ENCODE results near the gene SHISA4.

SHISA4 gene

GRCh38 chr1:201883266-201883665 lies 5.4 kb upstream of the SHISA4 start:
- H3K36me3 ChIP-seq (ENCODE audit: control insufficient read depth in 2 of 2, insufficient read depth in 1 of 2, low read length in 2 of 2), result peaks cover 0 to 25% of the 10 kb centered on the region in 2 experiments; a peak in 1 of 3 replicates
- ChIA-PET POLR2A (interaction anchor here (0.5 to 1.1 kb wide), 2 partner anchors 99 to 152 kb away, joined by 3 to 5 read pairs; no protein-coding TSS in a partner anchor), CTCF (interaction anchor here (0.6 to 11.2 kb wide), 7 partner anchors 11 to 403 kb away, joined by 3 to 99 read pairs (median 6); no protein-coding TSS in a partner anchor)
- no peak overlapping the region for H3K27ac ChIP-seq (ENCODE audit: extremely low read depth, low read depth, low read length)
- H3K4me1 ChIP-seq (ENCODE audit: control insufficient read depth, insufficient read depth, low read length), result no peaks in the 10 kb centered on the region
- H3K9me3 ChIP-seq (ENCODE audit: control insufficient read depth, insufficient read depth, low read depth, low read length), result no peaks in the 10 kb centered on the region
- TF ChIP-seq ZNF26 (tag by site-specific recombination; IDR thresholded peaks at IDR 0.05), result no peak
- TF ChIP-seq ZNF223 (tag by site-specific recombination; IDR thresholded peaks at IDR 0.05), result no peak
- no peak for TF ChIP-seq ZNF623 (tag by site-specific recombination; IDR thresholded peaks at IDR 0.05)
- no peak for TF ChIP-seq ZNF76 (tag by site-specific recombination; IDR thresholded peaks at IDR 0.05; ENCODE audit: borderline replicate concordance, low read depth)
- TF ChIP-seq ZNF341 (tag by site-specific recombination; IDR thresholded peaks at IDR 0.05; ENCODE audit: low read depth), result no peak
- TF ChIP-seq TSHZ1 (tag by site-specific recombination; IDR thresholded peaks at IDR 0.05; ENCODE audit: borderline replicate concordance), result no peak
- no peak for TF ChIP-seq CTCF (tag by site-specific recombination; IDR thresholded peaks at IDR 0.05)
- TF ChIP-seq ELK4 (IDR thresholded peaks at IDR 0.05; ENCODE audit: borderline replicate concordance, low read depth, low read length), result no peak
- no peak for TF ChIP-seq ZNF488 (tag by site-specific recombination; IDR thresholded peaks at IDR 0.05)
- no peak for TF ChIP-seq PRDM4 (tag by site-specific recombination; IDR thresholded peaks at IDR 0.05)
- H3K4me3 ChIP-seq (ENCODE audit: low read depth, low read length), result no peak overlapping the region

GRCh38 chr1:201883786-201884185 lies 4.9 kb upstream of the SHISA4 start:
- ChIA-PET CTCF (interaction anchor here (0.8 to 11.2 kb wide), 3 partner anchors 10 to 174 kb away, joined by 6 to 99 read pairs (median 12); no protein-coding TSS in a partner anchor), POLR2A (interaction anchor here (1.1 kb wide), 1 partner anchor 98 kb away, joined by 3 read pairs; no protein-coding TSS in a partner anchor)
- Histone ChIP-seq H3K9me3 (ENCODE audit: control insufficient read depth, insufficient read depth, low read depth, low read length) (no peaks in the 10 kb centered on the region), H3K27ac (ENCODE audit: extremely low read depth, low read depth, low read length) (no peak overlapping the region), H3K36me3 (ENCODE audit: control insufficient read depth in 2 of 2, insufficient read depth in 1 of 2, low read length in 2 of 2) (peaks cover 0 to 20% of the 10 kb centered on the region in 2 experiments; a peak in 1 of 3 replicates), H3K4me1 (ENCODE audit: control insufficient read depth, insufficient read depth, low read length) (no peaks in the 10 kb centered on the region), H3K4me3 (ENCODE audit: low read depth, low read length) (no peak overlapping the region)
- peak; percentile 71 for TF ChIP-seq ZNF600 (tag by site-specific recombination; IDR thresholded peaks at IDR 0.05)
- TF ChIP-seq GLIS1 (tag by site-specific recombination; IDR thresholded peaks at IDR 0.05), result no peak
- TF ChIP-seq ZNF423 (tag by site-specific recombination; IDR thresholded peaks at IDR 0.05), result no peak
- TF ChIP-seq ZNF704 (tag by site-specific recombination; IDR thresholded peaks at IDR 0.05), result no peak

Data from HEK293 (cell line).